HepG2 (cell line): ENCODE data around the gene SFXN5. TPM values are rescaled to one million over a fixed set of nuclear protein-coding genes. Genes with fewer than 3 reads are reported as not detected.
A peak's percentile ranks its signal among the peaks of the same experiment; 100 is the strongest.

ENCODE experiments used
- ATAC-seq: fragments of 200-7000 bp; cut with Tn5 transposase; 3 replicates; pipeline ENCODE4 v1.9.1; 2020; ENCODE audit warnings: mild to moderate bottlenecking, moderate library complexity
- BruUV-seq: library from RNA; stranded (reverse); fragments of 400-500 nt; replicated peaks from 2 replicates; lab custom pipeline; 2021; lab: Mats Ljungman, UMichigan
- CTCF ChIA-PET: fragments of 300-600 bp; formaldehyde crosslinking; extraction: SDS; loops from one replicate; lab custom pipeline; 2021; ENCODE audit warnings: low total read pairs, inconsistent platforms, low intra/inter-chr PET ratio; lab: Yijun Ruan, JAX
- POLR2A ChIA-PET: fragments of 350-600 bp; sonication (Branson Sonifier 250); formaldehyde crosslinking; loops from one replicate; lab custom pipeline; 2020; ENCODE audit warnings: antibody characterized with exemption, inconsistent platforms; lab: Yijun Ruan, JAX
- DNase-seq: peaks from one replicate; pipeline ENCODE4 v3.0.0-alpha.2; 2015; ENCODE audit warnings: low spot score
- FAIRE-seq: peaks from 3 replicates; lab custom pipeline; 2011; peaks lifted over from hg19 to GRCh38; lab: Jason Lieb, UNC
- H2AFZ ChIP-seq: one replicate; pipeline ENCODE4 v1.6.1; 2011; ENCODE audit warnings: low read length, inconsistent platforms
- H3K27ac ChIP-seq: fragments of 300-600 bp; 3 replicates; pipeline ENCODE4 v1.8.0; 2011; ENCODE audit warnings: mixed run types, mild to moderate bottlenecking, mixed read lengths, low read length, inconsistent platforms; ENCODE audit not compliant: insufficient read depth; ENCODE audit errors: extremely low read length
- H3K27me3 ChIP-seq, 2 experiments: fragments of 200-600 bp in 1 of 2; 2 replicates in 1 of 2; 3 replicates in 1 of 2; pipeline versions ENCODE4 v1.6.0 to v1.8.0; 2011; ENCODE audit warnings: low read length in 2 of 2, mild to moderate bottlenecking in 2 of 2, moderate library complexity in 2 of 2, inconsistent platforms in 1 of 2; ENCODE audit not compliant: insufficient read depth in 2 of 2, control insufficient read depth in 1 of 2
- H3K36me3 ChIP-seq, 2 experiments: fragments of 200-600 bp in 1 of 2; replicated peaks in 1 of 2; 2 replicates in 1 of 2; 3 replicates in 1 of 2; pipeline versions ENCODE4 v1.5.1 to v1.8.0; 2011; ENCODE audit warnings: low read length in 2 of 2, inconsistent platforms in 1 of 2; ENCODE audit not compliant: insufficient read depth in 2 of 2, control insufficient read depth in 1 of 2
- H3K4me1 ChIP-seq: 2 replicates; pipeline ENCODE4 v1.5.1; 2012; ENCODE audit warnings: low read length, inconsistent platforms; ENCODE audit not compliant: insufficient read depth
- H3K4me2 ChIP-seq: 2 replicates; pipeline ENCODE4 v1.6.0; 2011; ENCODE audit warnings: low read depth, low read length, inconsistent platforms
- H3K4me3 ChIP-seq, 3 experiments: fragments of 200-600 bp in 1 of 3; sonication (generic), shearing (Covaris generic) in 1 of 3; replicated peaks in 1 of 3; 2 replicates each; pipeline ENCODE4 v1.5.1; 2011 to 2016; ENCODE audit warnings: low read length in 3 of 3, inconsistent platforms in 2 of 3, low read depth in 2 of 3, mild to moderate bottlenecking in 2 of 3, control low read depth in 1 of 3, mixed read lengths in 1 of 3; ENCODE audit not compliant: insufficient read depth in 1 of 3
- H3K79me2 ChIP-seq: one replicate; pipeline ENCODE4 v1.6.1; 2011; ENCODE audit warnings: low read length, inconsistent platforms; ENCODE audit not compliant: insufficient read depth
- H3K9ac ChIP-seq: 2 replicates; pipeline ENCODE4 v1.6.0; 2011; ENCODE audit warnings: mild to moderate bottlenecking, low read depth, low read length, inconsistent platforms; ENCODE audit not compliant: insufficient read depth
- H3K9me3 ChIP-seq: 2 replicates; pipeline ENCODE4 v1.5.1; 2012; ENCODE audit warnings: mild to moderate bottlenecking, low read length
- H4K20me1 ChIP-seq: 2 replicates; pipeline ENCODE4 v1.6.0; 2011; ENCODE audit warnings: inconsistent platforms, mild to moderate bottlenecking, low read length, moderate library complexity; ENCODE audit not compliant: insufficient read depth
- ATF1 ChIP-seq: IDR thresholded peaks from 2 replicates; pipeline ENCODE4 v1.6.1; 2016; ENCODE audit warnings: mild to moderate bottlenecking, control low read depth
- CEBPB ChIP-seq: IDR thresholded peaks from 2 replicates; pipeline ENCODE4 v1.6.1; 2011; ENCODE audit warnings: low read depth, low read length, improper control_type of control experiment, borderline replicate concordance
- EED ChIP-seq: sonication (generic); formaldehyde crosslinking; IDR thresholded peaks from 2 replicates; pipeline ENCODE4 v1.5.0; 2020; ENCODE audit warnings: mild to moderate bottlenecking, missing genetic modification reagents
- FOXO1 ChIP-seq: sonication (generic); formaldehyde crosslinking; IDR thresholded peaks from 2 replicates; pipeline ENCODE4 v1.4.0; 2020; ENCODE audit warnings: missing genetic modification reagents
- NBN ChIP-seq: fragments of 450-650 bp; conservative IDR thresholded peaks from 2 replicates; pipeline ENCODE4 v1.6.1; 2017
- XRCC5 ChIP-seq: fragments of 200-400 bp; formaldehyde crosslinking; optimal IDR thresholded peaks from 2 replicates; pipeline ENCODE3; 2017; ENCODE audit warnings: mild to moderate bottlenecking, low read length
- ZNF124 ChIP-seq: sonication (generic); formaldehyde crosslinking; IDR thresholded peaks from 2 replicates; pipeline ENCODE4 v1.4.0; 2020; ENCODE audit warnings: missing genetic modification reagents
- ZNF570 ChIP-seq: sonication (generic); formaldehyde crosslinking; IDR thresholded peaks from 2 replicates; pipeline ENCODE4 v1.4.0; 2020; ENCODE audit warnings: mild to moderate bottlenecking, missing genetic modification reagents, borderline replicate concordance
- ZNF776 ChIP-seq: sonication (generic); formaldehyde crosslinking; IDR thresholded peaks from 2 replicates; pipeline ENCODE4 v1.4.0; 2020; ENCODE audit warnings: mild to moderate bottlenecking, missing genetic modification reagents
- ZSCAN30 ChIP-seq: sonication (generic); formaldehyde crosslinking; IDR thresholded peaks from 2 replicates; pipeline ENCODE4 v1.5.0; 2020; ENCODE audit warnings: mild to moderate bottlenecking, missing genetic modification reagents
- ZSCAN31 ChIP-seq: sonication (generic); formaldehyde crosslinking; IDR thresholded peaks from 2 replicates; pipeline ENCODE4 v1.5.0; 2020; ENCODE audit warnings: low read depth, mild to moderate bottlenecking, missing genetic modification reagents
- WGBS: methylation state at CpG from one replicate; pipeline ENCODE4 v1.1.6; 2017; ENCODE audit warnings: low lambda C conversion rate; 5-methylcytosine and 5-hydroxymethylcytosine counted together
- in situ Hi-C: cut with HindIII; loops from 2 replicates; pipeline ENCODE4 v1.10.0; 2017; ENCODE audit warnings: low pct_unique_long_range_greater_than_20kb; ENCODE audit not compliant: extremely low pct_ligation_motif_present
- intact Hi-C: fragments of 100-400 bp; cut with micrococcal nuclease; formaldehyde crosslinking; loops from one replicate; pipeline ENCODE4 v1.10.0; 2022; ENCODE audit not compliant: unreplicated experiment
- polyA plus RNA-seq, 8 experiments: library from polyadenylated mRNA; depleted of rRNA in 3 of 8; stranded (reverse) in 7 of 8; unstranded in 1 of 8; fragments of >200 nt; fragmentation: Illumina TruSeq in 4 of 8; extraction: Trizol in 4 of 8; gene quantifications; 2 replicates each; pipeline versions ENCODE4 v1.2.1 to v1.2.3, GENCODE V29; 2011 to 2016; ENCODE audit warnings: low read depth in 4 of 8, missing spikeins in 1 of 8, mixed read lengths in 1 of 8; ENCODE audit not compliant: insufficient read depth in 1 of 8
- total RNA-seq, 5 experiments: library from RNA; depleted of rRNA; stranded (reverse); fragments of >200 nt; fragmentation: Illumina TruSeq; extraction: Trizol; gene quantifications; 2 replicates each; pipeline ENCODE4 v1.2.3, GENCODE V29; 2016; ENCODE audit warnings: low read depth in 1 of 5
- TF ChIP-seq, protein P1 (sequence below): sonication (generic); formaldehyde crosslinking; IDR thresholded peaks from 2 replicates; pipeline ENCODE4 v1.4.0; 2020; ENCODE audit warnings: low read depth, mild to moderate bottlenecking, missing genetic modification reagents
- TF ChIP-seq, protein P2 (sequence below): fragments of 450-650 bp; IDR thresholded peaks from 2 replicates; pipeline ENCODE4 v1.6.1; 2017; ENCODE audit warnings: mild to moderate bottlenecking
- TF ChIP-seq, protein P3 (sequence below): sonication (generic); formaldehyde crosslinking; IDR thresholded peaks from 2 replicates; pipeline ENCODE4 v1.5.0; 2020; ENCODE audit warnings: missing genetic modification reagents

Gene SFXN5
- total and polyA plus RNA-seq, 2 of the 13 experiments (the other 11 are each of a cell fraction or from before 2014, with no cell fraction given), result 34.9 to 37.4 TPM

DNA sequence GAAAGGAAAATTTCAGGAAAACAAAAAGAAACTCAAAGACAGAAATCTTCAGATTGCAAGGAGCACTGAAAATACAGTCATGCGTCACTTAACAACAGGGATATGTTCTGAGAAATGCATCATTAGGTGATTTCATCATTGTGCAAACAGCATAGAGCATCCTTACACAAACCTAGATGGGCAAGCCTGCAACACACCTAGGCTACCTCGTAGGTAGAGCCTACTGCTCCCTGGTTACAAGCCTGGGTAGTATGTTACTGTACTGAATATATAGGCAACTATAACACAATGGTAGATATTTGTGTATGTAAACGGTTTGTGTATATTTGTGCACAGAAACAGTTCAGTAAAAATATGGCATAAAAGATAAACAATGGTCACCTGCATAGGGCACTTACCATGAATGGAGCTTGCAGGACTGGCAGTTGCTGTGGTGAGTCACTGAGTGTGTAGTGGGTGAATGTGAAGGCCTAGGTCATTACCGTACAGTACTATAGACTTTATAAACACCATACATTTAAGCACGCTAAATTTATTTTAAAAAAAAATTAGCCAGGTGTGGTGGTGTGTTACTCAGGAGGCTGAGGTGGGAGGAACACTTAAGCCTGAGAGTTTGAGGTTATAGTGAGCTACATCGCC is 33.4 kb downstream of the SFXN5 start:
- Histone ChIP-seq H3K9ac (no peak overlapping the region), H3K27me3 (no peaks in the 10 kb centered on the region), H4K20me1 (no peaks in the 10 kb centered on the region), H3K79me2 (peaks cover 4% of the 10 kb centered on the region), H2AFZ (no peak overlapping the region), H3K4me1 (peaks cover 55% of the 10 kb centered on the region), H3K4me3 (no peak overlapping the region), H3K36me3 (peaks cover 3 to 27% of the 10 kb centered on the region in 2 experiments; a peak in 4 of 5 replicates), H3K4me2 (no peak overlapping the region), H3K9me3 (no peaks in the 10 kb centered on the region), H3K27ac (no peak overlapping the region)
- WGBS, result 93% methylated on average over 6 of the region's 6 CpGs
- ATAC-seq (no peak), FAIRE-seq (no peak), DNase-seq (no peak)
- TF ChIP-seq CEBPB (0 out of 2 replicates have a peak, but pooled peaks have one; percentile 0), ZNF124 (CRISPR knock-in tag) (no peak)
- CTCF ChIA-PET, result no interaction called here
- in situ Hi-C loops, result no loop called here
- POLR2A ChIA-PET, result no interaction called here
- intact Hi-C loops, result no loop called here
- no TSS peak for BruUV-seq

DNA sequence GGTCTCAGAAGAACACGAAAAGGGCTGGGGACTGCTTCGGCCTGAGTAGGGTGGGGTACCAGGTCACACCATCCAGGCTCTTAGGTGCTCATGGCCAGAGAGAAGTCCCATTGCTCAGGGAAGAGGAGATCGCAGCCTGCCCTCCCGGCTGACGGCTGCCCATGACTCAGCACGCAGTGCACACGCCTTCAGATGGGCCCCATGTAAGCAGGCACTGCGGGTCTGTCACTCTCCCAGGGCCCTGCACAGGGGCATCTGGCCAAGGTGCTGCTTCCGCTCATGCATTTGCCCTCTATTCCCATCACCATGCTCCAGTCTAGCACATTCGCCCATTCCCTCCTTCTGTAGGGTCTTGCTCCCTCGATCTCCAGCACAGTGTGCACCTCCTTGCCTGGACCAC is 34.7 kb downstream of the SFXN5 start:
- DNase-seq (no peak), ATAC-seq (no peak), FAIRE-seq (no peak)
- Histone ChIP-seq H3K4me1 (peaks cover 64% of the 10 kb centered on the region), H3K27me3 (no peaks in the 10 kb centered on the region), H3K4me3 (no peak overlapping the region), H3K9me3 (no peaks in the 10 kb centered on the region), H4K20me1 (no peaks in the 10 kb centered on the region), H3K4me2 (no peak overlapping the region), H3K27ac (peak overlapping the region; percentile 29), H3K79me2 (peaks cover 3% of the 10 kb centered on the region), H2AFZ (no peak overlapping the region), H3K9ac (no peak overlapping the region), H3K36me3 (peaks cover 3 to 27% of the 10 kb centered on the region in 2 experiments; a peak in 4 of 5 replicates)
- no TSS peak for BruUV-seq
- in situ Hi-C loops (no loop called here), intact Hi-C loops (no loop called here)
- ChIA-PET POLR2A (interaction anchor here (0.8 kb wide), 1 partner anchor 8 kb away, joined by 3 read pairs; no protein-coding TSS in a partner anchor), CTCF (no interaction called here)
- 98% methylated on average over 8 of the region's 11 CpGs for WGBS
- TF ChIP-seq ZNF776 (CRISPR knock-in tag) (no peak), ZNF570 (CRISPR knock-in tag) (no peak), XRCC5 (no peak), EED (peak; percentile 48; the same call in 1 of the 2 replicates), ATF1 (CRISPR knock-in tag) (no peak), NBN (no peak), ZSCAN31 (CRISPR knock-in tag) (0 out of 2 replicates have a peak, but pooled peaks have one; percentile 37), ZSCAN30 (CRISPR knock-in tag) (no peak), FOXO1 (CRISPR knock-in tag) (no peak)
- TF ChIP-seq, protein P1, sequence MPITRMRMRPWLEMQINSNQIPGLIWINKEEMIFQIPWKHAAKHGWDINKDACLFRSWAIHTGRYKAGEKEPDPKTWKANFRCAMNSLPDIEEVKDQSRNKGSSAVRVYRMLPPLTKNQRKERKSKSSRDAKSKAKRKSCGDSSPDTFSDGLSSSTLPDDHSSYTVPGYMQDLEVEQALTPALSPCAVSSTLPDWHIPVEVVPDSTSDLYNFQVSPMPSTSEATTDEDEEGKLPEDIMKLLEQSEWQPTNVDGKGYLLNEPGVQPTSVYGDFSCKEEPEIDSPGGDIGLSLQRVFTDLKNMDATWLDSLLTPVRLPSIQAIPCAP (CRISPR knock-in tag), result no peak
- TF ChIP-seq, protein P2, sequence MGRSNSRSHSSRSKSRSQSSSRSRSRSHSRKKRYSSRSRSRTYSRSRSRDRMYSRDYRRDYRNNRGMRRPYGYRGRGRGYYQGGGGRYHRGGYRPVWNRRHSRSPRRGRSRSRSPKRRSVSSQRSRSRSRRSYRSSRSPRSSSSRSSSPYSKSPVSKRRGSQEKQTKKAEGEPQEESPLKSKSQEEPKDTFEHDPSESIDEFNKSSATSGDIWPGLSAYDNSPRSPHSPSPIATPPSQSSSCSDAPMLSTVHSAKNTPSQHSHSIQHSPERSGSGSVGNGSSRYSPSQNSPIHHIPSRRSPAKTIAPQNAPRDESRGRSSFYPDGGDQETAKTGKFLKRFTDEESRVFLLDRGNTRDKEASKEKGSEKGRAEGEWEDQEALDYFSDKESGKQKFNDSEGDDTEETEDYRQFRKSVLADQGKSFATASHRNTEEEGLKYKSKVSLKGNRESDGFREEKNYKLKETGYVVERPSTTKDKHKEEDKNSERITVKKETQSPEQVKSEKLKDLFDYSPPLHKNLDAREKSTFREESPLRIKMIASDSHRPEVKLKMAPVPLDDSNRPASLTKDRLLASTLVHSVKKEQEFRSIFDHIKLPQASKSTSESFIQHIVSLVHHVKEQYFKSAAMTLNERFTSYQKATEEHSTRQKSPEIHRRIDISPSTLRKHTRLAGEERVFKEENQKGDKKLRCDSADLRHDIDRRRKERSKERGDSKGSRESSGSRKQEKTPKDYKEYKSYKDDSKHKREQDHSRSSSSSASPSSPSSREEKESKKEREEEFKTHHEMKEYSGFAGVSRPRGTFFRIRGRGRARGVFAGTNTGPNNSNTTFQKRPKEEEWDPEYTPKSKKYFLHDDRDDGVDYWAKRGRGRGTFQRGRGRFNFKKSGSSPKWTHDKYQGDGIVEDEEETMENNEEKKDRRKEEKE, result no peak
- TF ChIP-seq, protein P3, sequence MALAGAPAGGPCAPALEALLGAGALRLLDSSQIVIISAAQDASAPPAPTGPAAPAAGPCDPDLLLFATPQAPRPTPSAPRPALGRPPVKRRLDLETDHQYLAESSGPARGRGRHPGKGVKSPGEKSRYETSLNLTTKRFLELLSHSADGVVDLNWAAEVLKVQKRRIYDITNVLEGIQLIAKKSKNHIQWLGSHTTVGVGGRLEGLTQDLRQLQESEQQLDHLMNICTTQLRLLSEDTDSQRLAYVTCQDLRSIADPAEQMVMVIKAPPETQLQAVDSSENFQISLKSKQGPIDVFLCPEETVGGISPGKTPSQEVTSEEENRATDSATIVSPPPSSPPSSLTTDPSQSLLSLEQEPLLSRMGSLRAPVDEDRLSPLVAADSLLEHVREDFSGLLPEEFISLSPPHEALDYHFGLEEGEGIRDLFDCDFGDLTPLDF (CRISPR knock-in tag), result no peak
